HG02678 (cell line): ENCODE measurements around the gene PCP2.
A peak's percentile ranks its signal among the peaks of the same experiment; 100 is the strongest.

Source experiments
- ATAC-seq: cut with Tn5 transposase; IDR thresholded peaks from one replicate; pipeline ENCODE4 v1.9.1; 2021; ENCODE audit warnings: mild to moderate bottlenecking, moderate library complexity; ENCODE audit not compliant: unreplicated experiment

PCP2 gene

DNA sequence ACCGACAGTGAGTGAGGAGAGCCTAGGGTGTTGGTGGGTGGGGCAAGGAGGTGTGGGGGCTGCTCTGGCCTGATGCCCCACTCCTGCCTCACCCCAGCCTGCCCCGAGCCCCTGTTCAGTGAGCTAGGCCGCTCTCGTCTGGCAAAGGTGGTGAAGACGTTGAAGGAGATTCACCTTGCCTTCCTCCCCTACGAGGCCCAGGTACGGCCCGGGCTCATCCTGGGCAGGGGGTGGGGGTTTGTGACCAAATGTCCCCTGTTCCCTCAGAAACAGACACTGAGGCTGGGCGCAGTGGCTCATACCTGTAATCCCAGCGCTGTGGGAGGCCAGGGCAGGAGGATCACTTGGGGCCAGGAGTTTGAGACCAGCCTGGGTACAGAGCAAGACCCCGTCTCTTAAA, 7.3 kb upstream of the PCP2 start:
- ATAC-seq, result no peak

GRCh38 chr19:7639863-7640348, 6.4 kb upstream of the PCP2 start:
- ATAC-seq, result no peak

DNA sequence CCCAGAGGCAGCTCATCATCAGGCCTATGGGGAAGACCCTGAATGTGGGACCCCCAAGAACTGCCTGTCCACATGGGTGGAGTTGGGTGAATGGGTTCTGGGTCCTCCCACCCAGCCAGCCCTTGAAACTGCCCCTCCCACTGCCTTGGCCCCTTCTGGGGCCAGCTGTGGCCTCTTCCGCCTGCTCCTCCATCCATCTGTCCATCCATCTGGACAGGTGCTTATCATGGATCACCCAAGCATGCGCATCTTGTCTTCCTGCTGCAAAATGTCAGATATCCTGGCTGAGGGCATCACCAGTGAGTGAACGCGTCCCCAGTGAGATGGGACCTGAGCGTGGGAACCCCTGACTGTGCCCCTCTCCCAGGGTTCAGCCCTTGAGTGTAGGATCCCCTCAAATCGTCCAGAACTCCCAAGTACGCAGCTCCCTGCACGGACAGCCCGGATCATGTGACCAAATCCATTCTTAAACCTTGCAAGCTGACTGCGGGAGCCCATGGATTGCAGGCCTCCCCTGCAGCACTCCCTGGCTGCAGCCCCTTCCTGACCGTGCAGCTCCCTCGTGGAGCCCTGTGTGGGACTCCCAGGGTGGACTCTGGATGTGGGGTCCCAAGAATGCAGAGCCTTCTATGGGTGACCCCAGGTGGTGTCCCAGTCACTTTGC, 5.4 kb upstream of the PCP2 start:
- ATAC-seq, result no peak

DNA sequence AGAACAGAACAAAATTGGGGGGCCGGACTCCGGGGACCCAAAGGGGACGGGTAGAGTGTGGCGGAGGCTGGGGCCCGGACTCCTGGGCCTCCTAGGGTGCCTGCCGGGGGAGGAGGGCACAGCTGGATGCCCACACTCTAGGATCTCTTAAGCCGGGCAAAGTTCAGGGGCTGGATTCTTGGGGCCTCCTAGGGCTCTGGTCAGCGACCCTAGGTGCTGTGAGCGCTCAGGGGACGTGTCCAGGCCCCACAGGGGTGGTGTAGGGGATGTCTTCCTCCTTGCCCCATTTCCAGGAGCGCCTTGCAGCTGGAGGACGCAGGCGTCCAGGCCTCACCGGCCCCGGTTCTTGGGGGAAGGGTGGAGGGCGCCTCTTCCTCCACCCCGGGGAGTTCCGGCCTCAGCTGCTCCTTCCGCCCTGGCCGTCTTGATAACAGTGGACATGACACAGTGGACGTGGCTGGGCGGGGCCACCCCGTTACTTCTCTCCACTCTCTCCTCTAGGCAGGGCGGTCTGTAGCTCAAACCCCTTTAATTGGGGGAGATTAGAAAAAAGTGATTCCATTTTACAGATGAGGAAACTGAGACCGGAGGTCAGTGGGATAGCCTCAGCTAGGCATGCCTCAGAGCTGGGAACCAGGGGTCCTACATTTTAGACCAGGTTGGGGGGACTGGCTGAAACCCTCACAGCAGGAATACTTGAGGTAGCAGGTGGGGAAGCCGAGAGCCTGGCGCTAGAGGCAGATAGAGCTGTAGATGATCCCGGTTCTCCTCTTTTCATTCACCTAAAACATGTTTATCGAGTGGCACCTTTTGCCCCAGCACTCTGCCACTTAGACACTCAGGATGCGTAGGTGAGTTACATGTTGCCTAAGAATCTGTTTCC, 4.1 kb upstream of the PCP2 start:
- peak; percentile 25 for ATAC-seq

GRCh38 chr19:7636691-7637373, 3.3 kb upstream of the PCP2 start, which contains the start of gene STXBP2:
Gene STXBP2, plus strand, starts transcription at chr19:7637110. Its CDS starts 40 bp downstream, at chr19:7637150.
- peak; percentile 72 for ATAC-seq

DNA sequence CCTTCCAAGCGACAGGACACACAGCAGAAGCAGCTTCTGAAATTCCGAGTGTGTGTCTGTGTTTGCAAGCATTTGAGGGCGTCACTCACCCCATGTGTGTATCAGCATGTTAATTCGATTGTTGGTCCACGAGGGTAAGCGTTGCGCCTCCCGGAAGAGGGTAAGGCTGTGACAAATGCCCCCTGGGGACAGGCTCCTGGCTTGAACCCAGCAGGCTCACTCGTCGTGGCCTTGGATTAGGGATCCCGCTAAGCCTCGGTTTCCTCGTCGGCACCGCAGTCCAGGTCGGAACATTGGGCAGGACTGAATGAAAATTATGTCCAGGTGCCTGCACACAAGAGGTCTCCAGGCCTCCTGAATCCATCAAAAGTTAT, 2.8 kb upstream of the PCP2 start:
- ATAC-seq, result no peak

- ATAC-seq, result no peak
Measured at GRCh38 chr19:7635670-7636069, 2.2 kb upstream of the PCP2 start.

DNA sequence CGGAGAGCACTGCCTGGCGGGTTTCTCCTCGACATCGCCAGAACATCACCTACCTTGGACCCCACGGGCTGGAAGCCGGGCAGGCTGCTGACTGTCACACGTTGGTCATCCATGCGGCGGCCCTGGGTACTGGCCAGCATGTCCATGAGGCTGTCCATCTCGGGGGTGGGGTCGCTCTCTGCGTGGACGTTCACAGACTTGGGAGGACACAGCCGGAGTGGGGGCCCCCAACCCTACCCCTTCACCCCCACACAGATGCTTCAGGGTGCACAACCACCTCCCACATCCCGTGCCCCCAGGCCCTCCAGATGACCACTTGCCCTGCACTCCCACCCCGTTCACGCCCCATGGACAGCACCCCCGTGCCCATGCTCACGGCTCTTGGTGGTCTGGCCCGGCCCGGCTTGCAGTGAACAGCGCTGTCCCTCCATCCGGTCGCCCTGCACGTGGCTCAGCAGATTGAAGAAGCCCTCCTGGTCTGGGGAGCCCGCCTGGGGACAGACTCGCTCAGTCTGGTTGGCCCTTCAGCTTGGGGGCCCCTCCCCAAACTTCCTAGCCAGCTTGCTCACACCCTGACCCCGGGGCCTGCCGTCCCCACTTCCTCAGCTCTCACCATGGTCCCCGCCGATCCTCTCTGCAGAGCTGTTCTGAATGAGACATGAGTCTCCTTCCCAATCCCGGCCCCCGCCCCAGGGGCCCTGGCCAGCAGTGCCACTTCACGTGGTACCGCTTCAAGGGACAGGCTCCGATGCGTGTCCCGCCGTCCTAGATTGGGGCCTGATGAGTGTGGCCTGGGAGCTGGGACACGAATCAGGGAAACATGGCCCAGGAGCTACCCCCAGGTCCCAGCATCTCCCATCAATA, 947 bp downstream of the PCP2 start:
- ATAC-seq, result no peak

- no peak for ATAC-seq
Measured at GRCh38 chr19:7631577-7631976, 1.9 kb downstream of the PCP2 start.

DNA sequence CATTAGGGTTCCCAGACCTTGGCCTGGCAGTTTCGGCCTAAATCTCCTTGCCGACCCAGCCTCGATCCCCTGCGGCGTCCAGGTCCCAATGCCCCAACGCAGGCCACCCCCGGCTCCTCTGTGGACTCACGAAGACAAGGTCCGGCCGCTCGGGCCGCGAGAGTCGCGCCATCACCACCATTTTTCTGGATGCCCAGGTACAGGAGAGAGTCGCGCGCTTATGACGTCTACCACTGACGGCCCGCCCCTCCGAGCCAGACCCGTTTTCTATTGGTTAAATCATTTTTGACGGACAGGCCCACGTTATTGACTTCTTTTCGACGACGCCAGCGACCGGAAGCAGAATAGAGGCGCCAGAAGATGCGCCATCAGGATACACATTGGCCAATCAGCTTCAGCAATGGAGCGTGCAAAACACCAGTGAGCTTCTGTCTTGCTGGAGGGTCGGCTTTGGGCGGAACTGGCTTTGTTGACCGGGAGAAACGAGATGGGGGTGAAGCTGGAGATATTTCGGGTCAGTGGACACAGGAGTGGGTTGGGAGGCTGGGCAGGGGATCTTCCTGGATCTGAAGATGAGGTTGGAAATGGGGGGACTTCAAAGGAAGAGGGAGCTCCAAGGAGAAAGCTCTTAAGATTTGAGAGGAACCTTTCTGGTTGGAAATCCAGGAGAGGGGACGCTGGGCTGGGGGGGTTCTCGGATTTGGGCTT, 4.0 kb downstream of the PCP2 start, which contains the start of the genes PET100 and XAB2:
TSS of gene PET100 (plus strand) at position 447 of the 708 bp plus-strand sequence. CDS start at position 488, 41 bp downstream.
TSS of gene XAB2 (minus strand) at position 199 of the 708 bp plus-strand sequence. CDS start at position 181, 18 bp downstream.
- peak; percentile 89 for ATAC-seq

DNA sequence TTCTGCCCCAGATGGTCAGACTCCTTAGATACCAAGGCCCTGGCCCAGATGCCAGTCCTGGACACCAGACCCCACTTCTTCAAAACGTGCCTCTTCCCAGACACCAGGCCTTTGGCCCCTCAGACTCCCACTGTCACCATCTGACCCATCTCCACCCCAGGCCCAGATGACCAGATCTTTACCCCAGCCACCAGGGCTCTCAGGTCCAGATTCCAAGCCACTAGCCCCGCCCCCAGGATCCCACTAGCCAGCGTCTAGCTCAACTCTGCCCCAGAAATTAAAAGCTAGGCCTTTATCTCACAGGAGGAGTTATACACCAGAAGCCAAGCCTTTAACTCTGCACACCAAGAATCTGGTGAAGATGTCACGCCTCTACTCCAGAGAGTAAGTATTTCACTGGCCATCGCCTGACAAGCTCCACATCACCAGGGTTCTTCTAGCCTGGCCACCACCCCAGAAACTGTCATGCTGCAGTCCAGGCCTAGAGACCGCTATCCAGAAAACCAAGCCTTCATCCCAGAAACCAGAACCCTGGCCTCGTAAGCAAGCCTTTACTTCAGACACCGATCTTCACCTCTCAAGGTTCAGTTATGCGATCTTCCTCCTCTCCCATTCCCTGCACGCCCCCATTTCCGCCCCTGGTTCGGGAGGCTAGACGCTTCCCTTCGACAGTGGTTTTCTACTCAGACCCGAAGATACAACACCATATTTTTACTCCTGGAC, 4.8 kb downstream of the PCP2 start:
- ATAC-seq, result no peak

- ATAC-seq, result no peak
Measured at GRCh38 chr19:7627166-7627565, 6.4 kb downstream of the PCP2 start.

DNA sequence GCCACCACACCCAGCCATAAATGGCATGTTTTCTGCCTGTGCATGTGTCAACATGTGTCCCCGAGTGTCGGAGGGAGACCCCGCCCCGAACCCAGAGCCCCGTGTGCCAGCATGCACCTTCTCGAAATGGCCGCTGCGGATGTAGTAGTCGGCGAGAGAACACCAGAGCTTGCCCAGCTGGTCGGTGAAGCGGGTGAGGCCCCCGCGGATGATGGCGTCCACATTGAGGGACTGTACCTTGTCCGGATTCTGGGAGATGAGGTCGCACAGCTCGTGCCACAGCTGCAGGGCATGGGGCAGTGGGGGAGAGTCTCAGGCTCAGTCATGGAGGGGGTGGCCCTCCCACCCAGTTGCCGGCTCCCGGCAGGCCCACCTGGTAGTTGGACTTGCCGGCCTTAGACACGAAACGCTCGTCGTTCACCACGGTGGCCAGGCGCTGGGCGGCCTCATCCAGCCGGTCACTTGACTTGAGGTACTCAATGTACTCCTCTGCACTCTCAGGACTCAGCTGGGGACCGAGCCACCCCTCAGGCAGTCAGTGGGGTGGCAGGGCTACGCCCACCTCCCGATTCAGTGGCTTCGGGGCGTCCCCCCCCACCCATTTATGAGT, 7.7 kb downstream of the PCP2 start:
- ATAC-seq, result no peak

DNA sequence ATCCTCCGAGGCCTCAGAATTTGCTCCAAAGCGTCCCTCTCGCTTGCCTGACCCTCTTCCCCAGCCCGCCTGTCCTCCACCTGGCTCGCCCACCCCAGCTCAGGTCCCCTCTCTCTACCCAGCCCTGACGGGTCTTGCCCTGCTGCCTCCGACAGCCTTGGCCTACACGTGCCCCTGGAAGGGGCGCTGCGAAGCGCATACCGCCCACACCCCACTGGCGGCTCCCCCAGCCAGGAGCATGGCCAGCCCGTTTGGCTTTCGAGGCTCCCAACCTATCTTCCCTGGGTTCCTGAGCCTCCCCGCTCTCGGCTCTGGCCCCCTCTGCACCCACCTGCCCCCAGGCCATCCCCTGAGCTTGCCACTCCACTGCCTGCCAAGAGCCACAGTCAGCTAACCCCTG, 8.7 kb downstream of the PCP2 start:
- ATAC-seq, result no peak

GRCh38 chr19:7623725-7624603, 9.6 kb downstream of the PCP2 start:
- no peak for ATAC-seq

GRCh38 chr19:7622933-7623685, 10.4 kb downstream of the PCP2 start:
- ATAC-seq, result no peak
